K562 (cell line): ENCODE measurements around the gene RNF214. TPM values are rescaled to one million over a fixed set of nuclear protein-coding genes. Genes with fewer than 3 reads are reported as not detected.

Experiments used
- ATAC-seq: fragments of 200-7000 bp; cut with Tn5 transposase; 3 replicates; pipeline ENCODE4 v1.9.1; 2020; ENCODE audit warnings: moderate library complexity
- BruUV-seq: library from RNA; stranded (reverse); fragments of 400-500 nt; replicated peaks from 2 replicates; lab custom pipeline; 2021; lab: Mats Ljungman, UMichigan
- CTCF ChIA-PET: fragments of 300-600 bp; formaldehyde crosslinking; extraction: SDS; loops from one replicate; lab custom pipeline; 2021; ENCODE audit warnings: low intra/inter-chr PET ratio; lab: Yijun Ruan, JAX
- POLR2A ChIA-PET: fragments of 300-600, 350-650 bp; sonication (Branson Sonifier 250); formaldehyde crosslinking; extraction: SDS; loops from one replicate; lab custom pipeline; 2021; ENCODE audit warnings: antibody characterized with exemption, inconsistent platforms; lab: Yijun Ruan, JAX
- DNase-seq, 4 experiments: peaks; one replicate each; pipeline versions ENCODE4 v3.0.0 to v3.0.0-alpha.2; 2011 to 2018; ENCODE audit warnings: low spot score in 3 of 4, mixed read lengths in 3 of 4; ENCODE audit errors: extremely low read depth in 1 of 4
- FAIRE-seq: peaks from 2 replicates; lab custom pipeline; 2011; peaks lifted over from hg19 to GRCh38; lab: Jason Lieb, UNC
- H2AFZ ChIP-seq: 2 replicates; pipeline ENCODE4 v1.6.0; 2011; ENCODE audit warnings: low read depth, low read length, control low read depth, inconsistent platforms
- H3K27ac ChIP-seq: fragments of 200-600 bp; 3 replicates; pipeline ENCODE4 v1.8.0; 2011; ENCODE audit warnings: low read depth, mild to moderate bottlenecking, control low read depth, inconsistent platforms, low read length, moderate library complexity, mixed read lengths; ENCODE audit errors: extremely low read depth
- H3K27me3 ChIP-seq, 2 experiments: fragments of 300-600 bp in 1 of 2; 2 replicates in 1 of 2; 3 replicates in 1 of 2; pipeline versions ENCODE4 v1.6.0 to v1.8.0; 2011; ENCODE audit warnings: inconsistent platforms in 2 of 2, low read length in 2 of 2, mild to moderate bottlenecking in 1 of 2, mixed read lengths in 1 of 2, moderate library complexity in 1 of 2; ENCODE audit not compliant: control insufficient read depth in 2 of 2, insufficient read depth in 2 of 2
- H3K36me3 ChIP-seq: fragments of 300-600 bp; 3 replicates; pipeline ENCODE4 v1.8.0; 2011; ENCODE audit warnings: mild to moderate bottlenecking, low read length, inconsistent platforms; ENCODE audit not compliant: control insufficient read depth, insufficient read depth
- H3K4me1 ChIP-seq, 2 experiments: fragments of 200-600 bp in 1 of 2; replicated peaks in 1 of 2; 2 replicates in 1 of 2; 3 replicates in 1 of 2; pipeline versions ENCODE4 v1.5.1 to v1.8.0; 2011; ENCODE audit warnings: inconsistent platforms in 2 of 2, low read length in 2 of 2, mild to moderate bottlenecking in 1 of 2, mixed read lengths in 1 of 2, moderate library complexity in 1 of 2; ENCODE audit not compliant: control insufficient read depth in 2 of 2, insufficient read depth in 2 of 2
- H3K4me2 ChIP-seq: 2 replicates; pipeline ENCODE4 v1.6.1; 2011; ENCODE audit warnings: low read length, control low read depth, inconsistent platforms, mixed read lengths; ENCODE audit not compliant: insufficient read depth
- H3K4me3 ChIP-seq: fragments of 200-600 bp; sonication (generic), shearing (Covaris generic); 2 replicates; pipeline ENCODE4 v1.5.1; 2016; ENCODE audit warnings: control low read depth, inconsistent platforms
- H3K79me2 ChIP-seq: fragments of 200-600 bp; 3 replicates; pipeline ENCODE4 v1.8.0; 2011; ENCODE audit warnings: low read length, inconsistent platforms; ENCODE audit not compliant: control insufficient read depth, insufficient read depth
- H3K9ac ChIP-seq, 2 experiments: 2 replicates each; pipeline versions ENCODE4 v1.6.0 to v1.6.1; 2011; ENCODE audit warnings: low read depth in 2 of 2, low read length in 2 of 2, control low read depth in 1 of 2, inconsistent platforms in 1 of 2, mild to moderate bottlenecking in 1 of 2, mixed read lengths in 1 of 2; ENCODE audit not compliant: insufficient read depth in 1 of 2
- H3K9me1 ChIP-seq: one replicate; pipeline ENCODE4 v1.6.0; 2011; ENCODE audit warnings: inconsistent platforms, mild to moderate bottlenecking, low read length, moderate library complexity; ENCODE audit not compliant: control insufficient read depth, insufficient read depth
- H3K9me3 ChIP-seq: replicated peaks from 2 replicates; pipeline ENCODE4 v1.5.1; 2011; ENCODE audit warnings: low read depth, low read length, inconsistent platforms; ENCODE audit not compliant: control insufficient read depth, insufficient read depth
- H4K20me1 ChIP-seq: replicated peaks from 2 replicates; pipeline ENCODE4 v1.6.1; 2011; ENCODE audit warnings: low read length, inconsistent platforms, mixed read lengths; ENCODE audit not compliant: control insufficient read depth, insufficient read depth
- CTBP1 ChIP-seq: fragments of 450-650 bp; IDR thresholded peaks from 2 replicates; pipeline ENCODE4 v1.6.1; 2016; ENCODE audit warnings: borderline replicate concordance
- ZNF232 ChIP-seq: sonication (generic); formaldehyde crosslinking; IDR thresholded peaks from 2 replicates; pipeline ENCODE4 v1.8.0; 2022; ENCODE audit warnings: mild to moderate bottlenecking, missing genetic modification reagents
- ZNF583 ChIP-seq: fragments of 250-450 bp; sonication (Bioruptor Pico); IDR thresholded peaks from 2 replicates; pipeline ENCODE4 v1.4.0; 2020
- WGBS: fragments of 100-300 bp; shearing (Covaris generic); methylation state at CpG from one replicate; pipeline ENCODE4 v1.1.6; 2016; ENCODE audit warnings: low coverage, mixed read lengths; ENCODE audit not compliant: insufficient coverage; ENCODE audit errors: missing lambda C conversion rate; 5-methylcytosine and 5-hydroxymethylcytosine counted together
- in situ Hi-C: fragments of 300-500 bp; cut with MboI; formaldehyde crosslinking; loops from 4 replicates; pipeline ENCODE4 v1.15.0; 2018; ENCODE audit warnings: inconsistent platforms, mixed read lengths
- intact Hi-C: fragments of 100-400 bp; cut with micrococcal nuclease; formaldehyde crosslinking; loops from 2 replicates; pipeline ENCODE4 v1.14.2; 2022
- polyA plus RNA-seq, 8 experiments: library from polyadenylated mRNA; depleted of rRNA in 4 of 8; stranded (reverse) in 5 of 8; unstranded in 3 of 8; fragments of >200 nt; fragmentation: Nextera tagmentation in 2 of 8; fragmentation: Illumina TruSeq in 1 of 8; extraction: Ambion mirVana in 2 of 8; extraction: Trizol in 1 of 8; gene quantifications; 2 replicates each; pipeline versions ENCODE4 v1.2.1 to v1.2.3, GENCODE V29; 2011 to 2014; ENCODE audit warnings: inconsistent platforms in 1 of 8, missing spikeins in 1 of 8
- total RNA-seq, 7 experiments: library from RNA; depleted of rRNA in 6 of 7; stranded (reverse); fragments of >200 nt in 6 of 7; fragmentation: Illumina TruSeq in 2 of 7; extraction: Trizol in 2 of 7; gene quantifications; 2 replicates each; pipeline versions ENCODE4 v1.2.1 to v1.2.3, GENCODE V29; 2011 to 2021; ENCODE audit warnings: low replicate concordance in 1 of 7
- TF ChIP-seq, protein P1 (sequence below): fragments of 450-650 bp; formaldehyde crosslinking; IDR thresholded peaks from 2 replicates; pipeline ENCODE4 v1.4.0; 2020; ENCODE audit warnings: mild to moderate bottlenecking, moderate library complexity

RNF214 gene
- total and polyA plus RNA-seq, 9 of the 15 experiments (the other 6 are each of a cell fraction or from before 2014, with no cell fraction given) = 6.6 to 24.8 (median 11.9) TPM

DNA sequence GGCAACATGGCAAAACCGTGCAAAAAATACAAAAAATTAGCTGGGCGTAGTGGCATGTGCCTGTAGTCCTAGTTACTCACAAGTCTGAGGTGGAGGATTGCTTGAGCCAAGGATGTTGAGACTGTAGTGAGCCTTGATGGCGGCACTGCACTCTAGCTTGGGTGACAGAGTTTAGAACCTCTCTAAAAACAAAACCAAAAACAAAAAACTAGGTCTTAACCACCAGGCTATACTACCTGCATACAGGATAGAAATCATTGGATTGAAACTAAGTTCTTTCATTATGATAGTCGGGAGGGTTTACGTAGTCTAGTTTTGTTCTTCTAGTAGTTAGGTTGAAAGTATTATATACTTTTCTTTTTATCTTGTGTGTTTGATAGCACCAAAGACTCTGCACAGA is 5.8 kb downstream of the RNF214 start:
- no peak overlapping the region for H3K9ac ChIP-seq
- no TSS peak for BruUV-seq
- no peak for DNase-seq
- H3K36me3 ChIP-seq = peaks cover 42% of the 10 kb centered on the region; the same call in 2 of the 3 replicates
- ATAC-seq = no peak
- peaks cover 14% of the 10 kb centered on the region for H3K79me2 ChIP-seq
- H3K9me3 ChIP-seq = no peaks in the 10 kb centered on the region
- no peaks in the 10 kb centered on the region for H3K9me1 ChIP-seq
- CTCF ChIA-PET = no interaction called here
- H4K20me1 ChIP-seq = no peaks in the 10 kb centered on the region
- H2AFZ ChIP-seq = no peak overlapping the region
- no peak overlapping the region for H3K4me3 ChIP-seq
- in situ Hi-C loops (loop anchor here (25.0 kb wide), 1 partner anchor 726 kb away; no protein-coding TSS in a partner anchor), intact Hi-C loops (no loop called here)
- H3K27ac ChIP-seq = no peak overlapping the region
- FAIRE-seq = no peak
- WGBS = 91% methylated on average over 5 of the region's 5 CpGs
- no peak overlapping the region for H3K4me2 ChIP-seq
- H3K27me3 ChIP-seq = no peaks in the 10 kb centered on the region
- TF ChIP-seq ZNF232 (CRISPR knock-in tag) (no peak), CTBP1 (no peak), ZNF583 (CRISPR knock-in tag) (no peak)
- TF ChIP-seq, protein P1, sequence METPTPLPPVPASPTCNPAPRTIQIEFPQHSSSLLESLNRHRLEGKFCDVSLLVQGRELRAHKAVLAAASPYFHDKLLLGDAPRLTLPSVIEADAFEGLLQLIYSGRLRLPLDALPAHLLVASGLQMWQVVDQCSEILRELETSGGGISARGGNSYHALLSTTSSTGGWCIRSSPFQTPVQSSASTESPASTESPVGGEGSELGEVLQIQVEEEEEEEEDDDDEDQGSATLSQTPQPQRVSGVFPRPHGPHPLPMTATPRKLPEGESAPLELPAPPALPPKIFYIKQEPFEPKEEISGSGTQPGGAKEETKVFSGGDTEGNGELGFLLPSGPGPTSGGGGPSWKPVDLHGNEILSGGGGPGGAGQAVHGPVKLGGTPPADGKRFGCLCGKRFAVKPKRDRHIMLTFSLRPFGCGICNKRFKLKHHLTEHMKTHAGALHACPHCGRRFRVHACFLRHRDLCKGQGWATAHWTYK (CRISPR knock-in tag) = no peak
- POLR2A ChIA-PET = interaction anchor here (1.0 kb wide), 1 partner anchor 87 kb away, joined by 3 read pairs; no protein-coding TSS in a partner anchor
- peaks cover 0 to 3% of the 10 kb centered on the region in 2 experiments; a peak in 1 of 5 replicates for H3K4me1 ChIP-seq
